Ramos (cell line): ENCODE data around the gene ACSF3.

Experiments
- in situ Hi-C: fragments of 300-500 bp; cut with MboI; formaldehyde crosslinking; loops from one replicate; pipeline ENCODE4 v1.14.3; 2022; ENCODE audit warnings: low sequenced_read_pairs; ENCODE audit not compliant: unreplicated experiment

Gene ACSF3

GRCh38 chr16:89093602-89094251 lies at the start of gene ACSF3:
ACSF3 (plus strand) TSS chr16:89093852; CDS start chr16:89100682, 6,830 bp downstream.
- in situ Hi-C loops, result no loop called here

- in situ Hi-C loops, result no loop called here
Measured at GRCh38 chr16:89044418-89045180, 49.1 kb upstream of the ACSF3 start.

- in situ Hi-C loops, result no loop called here
Measured at GRCh38 chr16:89045181-89045815, 48.4 kb upstream of the ACSF3 start.

DNA sequence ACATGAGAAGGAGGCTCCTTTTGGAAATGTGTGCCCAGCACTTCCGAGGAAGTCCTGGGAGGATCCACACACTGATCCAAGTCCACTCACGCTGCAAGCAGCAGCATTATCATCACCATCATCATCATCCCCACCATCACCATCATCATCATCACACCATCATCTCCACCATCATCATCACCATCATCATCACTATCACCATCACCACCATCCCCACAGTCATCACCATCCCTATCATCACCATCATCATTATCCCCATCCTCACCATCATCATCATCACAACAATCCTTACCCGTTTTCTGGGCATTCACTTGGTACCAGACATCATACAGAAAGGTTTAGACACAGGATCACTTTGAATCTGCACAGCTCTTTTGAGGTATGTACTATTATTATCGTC lies 47.8 kb upstream of the ACSF3 start:
- in situ Hi-C loops, result no loop called here

GRCh38 chr16:89046491-89046890 lies 47.2 kb upstream of the ACSF3 start:
- in situ Hi-C loops, result no loop called here

- in situ Hi-C loops, result no loop called here
Measured at GRCh38 chr16:89047331-89048089, 46.1 kb upstream of the ACSF3 start.

GRCh38 chr16:89048090-89048725 lies 45.4 kb upstream of the ACSF3 start:
- in situ Hi-C loops, result no loop called here

DNA sequence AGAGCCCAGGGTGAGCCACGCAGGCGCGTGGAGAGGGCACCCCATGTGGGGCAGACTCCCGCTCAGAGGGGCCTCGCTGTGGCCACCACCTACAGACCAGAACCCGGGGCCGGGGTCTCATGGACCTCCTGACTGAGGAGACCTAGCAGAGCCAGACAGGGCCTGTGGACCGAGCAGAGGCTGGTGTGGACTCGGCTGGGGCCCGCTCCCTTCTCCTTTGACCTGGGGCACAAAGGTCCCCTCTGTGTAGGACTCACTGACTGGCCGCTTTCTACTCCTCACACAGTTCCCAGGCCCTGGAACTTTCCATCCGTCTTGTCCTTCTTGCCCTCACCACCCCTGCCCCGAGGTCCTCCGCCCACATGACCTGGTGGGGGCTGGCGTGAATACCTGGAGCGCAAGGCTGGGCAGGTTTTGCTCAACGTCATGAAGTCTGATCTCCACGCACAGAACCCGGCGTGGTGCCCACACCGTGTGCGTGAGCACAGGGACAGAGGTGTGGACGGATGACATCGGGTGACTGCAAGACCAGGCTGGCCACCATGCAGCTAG lies 44.7 kb upstream of the ACSF3 start:
- in situ Hi-C loops, result no loop called here

GRCh38 chr16:89049484-89050118 lies 44.1 kb upstream of the ACSF3 start:
- in situ Hi-C loops, result no loop called here

DNA sequence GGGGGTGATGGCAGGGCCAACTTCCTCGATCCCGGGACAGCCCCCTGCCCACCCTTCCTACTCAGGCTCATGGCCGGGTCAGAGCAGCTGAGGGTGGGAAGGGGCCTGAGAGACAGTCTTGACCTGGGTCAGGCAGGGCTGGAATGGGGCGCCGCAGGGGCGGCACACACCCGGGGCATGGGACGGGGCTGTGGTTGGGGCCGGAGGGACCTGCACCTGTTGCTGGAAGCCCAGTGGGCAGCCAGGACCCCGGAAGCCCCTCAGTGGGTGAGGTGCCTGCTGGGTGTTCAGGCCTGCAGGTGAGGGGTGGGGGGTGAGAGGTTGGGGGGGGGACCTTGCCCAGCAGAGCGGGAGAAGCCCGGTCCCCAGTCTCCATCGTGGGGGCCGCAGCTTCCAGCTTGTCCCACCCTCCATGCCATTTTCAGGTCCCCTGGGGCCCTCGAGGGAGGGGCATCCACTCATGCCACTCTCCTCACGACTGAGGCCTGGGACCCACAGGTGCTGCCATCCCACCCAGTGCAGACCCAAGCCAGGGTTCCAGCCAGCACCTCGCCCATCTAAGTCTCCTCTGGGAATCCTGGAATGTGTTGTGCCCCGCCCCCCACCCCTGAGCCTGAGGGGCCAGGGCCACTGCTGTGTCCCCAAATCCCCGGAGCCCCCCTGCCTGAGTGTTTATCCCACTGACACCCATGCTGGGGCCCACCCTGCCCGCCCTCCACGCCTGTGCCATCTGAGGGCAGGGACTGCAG lies 43.4 kb upstream of the ACSF3 start:
- in situ Hi-C loops, result no loop called here

DNA sequence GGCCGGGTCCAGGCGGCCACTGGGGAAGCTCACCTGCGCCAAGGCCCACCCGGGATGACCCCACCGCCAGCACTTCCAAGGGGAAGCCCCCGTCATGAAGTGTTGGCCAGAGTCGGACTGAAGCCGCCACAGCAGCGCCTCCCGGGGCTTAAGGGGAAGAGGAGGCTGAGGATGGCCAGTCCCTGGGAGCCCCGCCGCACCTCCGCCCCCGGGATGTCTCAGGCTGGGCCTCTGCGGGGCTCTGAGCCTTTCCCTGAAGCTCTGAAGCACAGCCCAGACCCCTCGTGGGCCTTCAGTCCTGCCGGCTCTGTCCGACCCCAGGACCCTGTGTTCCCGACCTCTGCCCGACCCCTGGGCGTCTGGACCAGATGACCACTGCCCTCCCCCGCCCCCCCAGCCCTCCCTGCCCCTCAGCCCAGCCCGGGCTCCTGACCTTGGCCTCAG lies 42.8 kb upstream of the ACSF3 start:
- in situ Hi-C loops, result no loop called here

- in situ Hi-C loops, result no loop called here
Measured at GRCh38 chr16:89051521-89052166, 42.0 kb upstream of the ACSF3 start.

DNA sequence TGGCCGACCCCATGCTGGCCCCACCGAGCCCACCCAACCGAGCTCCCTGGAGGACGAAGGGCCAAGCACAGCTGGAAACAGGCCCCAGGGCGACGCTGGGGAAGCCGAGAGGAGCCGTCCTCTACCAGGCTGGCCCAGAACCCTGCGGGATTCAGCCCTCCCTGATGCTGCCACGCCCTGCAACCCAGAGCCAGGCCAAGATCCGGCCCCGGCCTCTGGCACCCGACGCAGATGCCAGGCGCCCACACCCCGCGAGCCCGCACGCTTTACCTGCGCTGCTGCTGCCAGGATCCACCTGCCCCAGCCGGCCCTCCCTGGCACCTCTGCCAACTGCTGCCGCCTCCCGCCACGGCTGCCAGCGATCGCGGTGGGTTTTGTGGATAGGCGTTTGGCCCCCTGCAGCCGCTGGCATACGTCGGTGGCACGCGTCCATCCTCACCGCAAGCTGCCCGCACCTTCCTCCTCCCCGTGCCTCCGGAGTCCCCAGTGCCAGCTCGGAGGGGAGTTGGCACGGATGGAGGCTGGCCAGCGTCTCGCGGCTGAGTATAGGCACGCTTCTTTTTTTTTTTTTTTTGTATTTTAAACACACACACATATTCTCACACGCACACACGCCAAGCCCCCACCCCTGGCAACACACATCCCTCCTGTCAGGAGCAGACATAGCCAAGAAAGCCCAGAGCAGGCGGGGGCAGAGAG lies 41.3 kb upstream of the ACSF3 start:
- in situ Hi-C loops, result no loop called here

DNA sequence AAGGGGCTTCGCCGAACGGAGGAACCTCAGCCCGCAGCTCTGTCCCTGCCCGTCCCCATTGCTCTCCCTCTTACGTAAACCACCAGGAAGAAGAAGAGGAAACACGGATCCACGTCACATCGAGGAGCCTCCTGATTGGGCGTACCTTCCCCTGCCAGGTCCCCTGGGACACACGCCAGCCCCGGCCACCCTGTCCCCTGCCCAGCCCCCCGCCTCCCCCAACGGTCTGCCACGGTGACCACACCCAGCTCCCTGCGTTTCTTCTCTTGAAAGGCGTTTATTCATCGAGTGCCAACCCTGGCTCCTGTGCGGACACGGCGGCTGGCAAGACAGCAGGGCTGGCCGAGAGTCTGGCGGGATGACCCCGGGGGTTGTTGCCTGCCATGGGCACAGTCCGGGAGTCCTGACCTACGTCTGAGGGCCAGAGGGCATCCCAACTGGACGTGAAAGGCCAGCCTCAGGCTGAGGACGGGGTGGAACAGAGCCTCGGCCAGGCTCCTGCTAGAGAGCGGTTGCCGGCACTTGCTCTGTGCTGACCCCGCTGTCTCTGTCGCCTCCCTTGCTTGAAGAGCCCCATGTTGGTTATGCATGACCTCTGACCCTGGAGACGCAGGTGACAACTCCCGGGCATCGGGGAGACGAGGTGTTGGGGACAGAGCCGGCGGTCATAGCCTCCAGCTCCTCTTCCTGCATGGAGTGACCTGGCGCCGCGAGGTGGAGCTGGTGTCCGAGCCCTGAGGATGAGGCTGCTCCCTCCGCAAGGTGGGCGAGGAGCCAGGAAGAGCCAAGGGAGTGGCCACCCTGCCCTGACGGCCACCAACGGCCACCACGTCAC lies 40.5 kb upstream of the ACSF3 start:
- in situ Hi-C loops, result no loop called here

DNA sequence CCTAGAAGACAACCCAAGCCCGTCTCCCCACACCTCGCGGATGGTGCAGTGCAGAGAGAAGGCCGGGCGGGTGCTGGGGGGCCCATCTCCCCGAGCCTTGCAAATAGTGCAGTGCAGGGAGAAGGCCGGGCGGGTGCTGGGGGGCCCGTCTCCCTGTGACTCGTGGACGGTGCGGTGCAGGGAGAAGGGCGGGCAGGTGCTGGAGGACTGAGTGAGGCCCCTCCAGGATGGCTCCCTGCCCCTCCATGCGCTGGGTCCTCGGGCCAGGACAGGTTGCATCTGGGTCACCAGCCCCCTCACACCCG lies 40.0 kb upstream of the ACSF3 start:
- in situ Hi-C loops, result no loop called here

- in situ Hi-C loops, result no loop called here
Measured at GRCh38 chr16:89054261-89054661, 39.4 kb upstream of the ACSF3 start.

- in situ Hi-C loops, result no loop called here
Measured at GRCh38 chr16:89054714-89055113, 38.9 kb upstream of the ACSF3 start.
